ENCODE results near the gene LCN1. TPM values are rescaled to one million over a fixed set of nuclear protein-coding genes. Genes with fewer than 3 reads are reported as not detected.

Gene LCN1
- total RNA-seq, 6 donors from 2014 or later = not detected

DNA sequence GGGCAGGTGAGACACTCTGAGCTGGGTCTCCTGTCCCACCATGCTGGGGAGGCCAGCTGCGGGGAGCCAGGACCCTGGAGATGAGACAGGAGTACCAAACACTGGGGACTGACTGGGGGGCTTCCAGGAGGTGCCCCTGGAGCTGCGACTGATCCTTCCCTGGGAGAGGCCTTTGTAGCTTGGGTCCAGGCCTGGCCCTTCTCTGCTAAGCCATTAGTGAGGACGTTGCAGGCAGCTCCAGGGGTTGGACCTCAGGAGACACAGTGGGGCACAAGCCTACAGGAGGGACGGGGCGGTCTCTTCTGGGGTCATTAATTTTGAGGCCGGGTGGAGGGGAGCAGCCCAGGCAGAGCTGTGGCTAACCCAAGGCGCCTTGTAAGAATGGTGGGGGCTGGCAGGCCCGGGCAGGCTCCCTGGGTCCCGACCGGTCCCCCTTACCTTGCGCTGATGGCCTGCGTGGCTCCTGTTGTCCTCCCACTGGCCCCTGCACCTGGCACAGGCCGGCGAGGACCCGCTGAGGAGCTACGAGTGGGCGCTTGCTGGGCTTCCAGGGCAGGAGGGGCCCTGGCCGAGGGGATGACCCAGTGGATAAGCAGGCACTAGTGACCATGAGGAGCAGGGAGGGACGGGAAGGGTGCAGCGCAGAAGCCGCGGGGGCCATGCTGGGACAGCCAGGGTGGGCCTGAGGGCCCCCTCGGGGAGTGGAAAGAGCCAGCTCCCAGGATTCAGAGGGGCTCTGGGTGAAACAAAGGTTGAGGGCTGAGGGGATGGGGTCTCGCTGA, 15.6 kb upstream of the LCN1 start:
- no peak overlapping the region for H3K27ac ChIP-seq
- H3K36me3 ChIP-seq = peaks cover 0 to 37% (median 26%) of the 10 kb centered on the region in 4 donors
- DNase-seq (peak in 1 of 2 donors; percentile 82), ATAC-seq (ENCODE audit: low FRiP score in 2 of 2) (no peak)
- WGBS, 2 donors = 89 to 91% methylated on average over 15 to 19 of the region's 24 CpGs
- H3K9me3 ChIP-seq = no peaks in the 10 kb centered on the region
- H3K4me3 ChIP-seq = no peak overlapping the region
- peaks cover 13 to 27% (median 17%) of the 10 kb centered on the region in 4 donors for H3K4me1 ChIP-seq
- H3K27me3 ChIP-seq = no peaks in the 10 kb centered on the region
- TF ChIP-seq POLR2A (IDR thresholded peaks at IDR 0.05) (no peak), EP300 (IDR thresholded peaks at IDR 0.05) (no peak)

DNA sequence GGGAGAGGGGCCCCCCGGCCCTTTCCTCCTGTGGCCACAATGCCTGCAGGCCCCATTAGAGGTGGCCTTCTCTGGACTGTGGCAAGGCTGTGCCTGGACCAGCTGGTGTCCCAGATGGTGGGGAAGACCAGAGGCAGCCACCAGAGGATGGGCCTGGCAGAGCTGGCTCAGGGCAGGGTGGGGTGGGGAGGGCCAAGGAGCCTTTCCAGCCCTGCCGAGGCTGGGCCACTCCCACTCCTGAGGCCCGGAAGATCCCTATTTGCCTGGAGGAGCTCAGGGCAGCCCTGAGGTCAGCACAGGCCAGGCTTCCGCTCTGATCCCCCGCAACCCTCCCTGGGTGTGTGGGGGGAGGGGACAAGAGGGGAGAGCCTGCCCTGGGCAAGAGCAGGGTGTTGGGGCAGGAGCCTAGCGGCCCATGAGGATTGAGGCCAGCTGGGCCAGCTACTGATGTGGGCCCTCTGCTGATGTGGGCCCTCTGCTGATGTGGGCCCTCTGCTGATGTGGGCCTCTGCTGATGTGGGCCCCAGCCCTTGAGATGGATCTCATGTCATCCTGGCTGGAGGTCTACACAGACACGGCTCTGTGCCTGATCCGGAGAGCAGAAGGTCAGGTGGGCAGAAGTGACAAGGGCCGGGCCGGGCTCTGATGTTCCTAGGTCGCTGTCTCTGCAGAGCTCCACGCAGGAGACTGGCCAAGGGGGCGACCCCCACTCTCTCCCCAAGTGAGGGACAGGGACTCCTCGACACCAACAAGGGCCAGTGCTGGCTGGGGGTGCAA, 14.7 kb upstream of the LCN1 start:
- Histone ChIP-seq H3K27ac (no peak overlapping the region), H3K36me3 (peaks cover 0 to 37% (median 26%) of the 10 kb centered on the region in 4 donors), H3K4me1 (peaks cover 7 to 22% (median 13%) of the 10 kb centered on the region in 4 donors), H3K9me3 (no peaks in the 10 kb centered on the region), H3K27me3 (no peaks in the 10 kb centered on the region), H3K4me3 (no peak overlapping the region)
- TF ChIP-seq POLR2AphosphoS5 (IDR thresholded peaks at IDR 0.05) (no peak), EP300 (IDR thresholded peaks at IDR 0.05) (no peak), POLR2A (IDR thresholded peaks at IDR 0.05) (no peak)
- TF ChIP-seq, protein P1, sequence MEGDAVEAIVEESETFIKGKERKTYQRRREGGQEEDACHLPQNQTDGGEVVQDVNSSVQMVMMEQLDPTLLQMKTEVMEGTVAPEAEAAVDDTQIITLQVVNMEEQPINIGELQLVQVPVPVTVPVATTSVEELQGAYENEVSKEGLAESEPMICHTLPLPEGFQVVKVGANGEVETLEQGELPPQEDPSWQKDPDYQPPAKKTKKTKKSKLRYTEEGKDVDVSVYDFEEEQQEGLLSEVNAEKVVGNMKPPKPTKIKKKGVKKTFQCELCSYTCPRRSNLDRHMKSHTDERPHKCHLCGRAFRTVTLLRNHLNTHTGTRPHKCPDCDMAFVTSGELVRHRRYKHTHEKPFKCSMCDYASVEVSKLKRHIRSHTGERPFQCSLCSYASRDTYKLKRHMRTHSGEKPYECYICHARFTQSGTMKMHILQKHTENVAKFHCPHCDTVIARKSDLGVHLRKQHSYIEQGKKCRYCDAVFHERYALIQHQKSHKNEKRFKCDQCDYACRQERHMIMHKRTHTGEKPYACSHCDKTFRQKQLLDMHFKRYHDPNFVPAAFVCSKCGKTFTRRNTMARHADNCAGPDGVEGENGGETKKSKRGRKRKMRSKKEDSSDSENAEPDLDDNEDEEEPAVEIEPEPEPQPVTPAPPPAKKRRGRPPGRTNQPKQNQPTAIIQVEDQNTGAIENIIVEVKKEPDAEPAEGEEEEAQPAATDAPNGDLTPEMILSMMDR (IDR thresholded peaks at IDR 0.05) = no peak
- ATAC-seq (ENCODE audit: low FRiP score in 2 of 2) = peak in 1 of 2 donors; percentile 19
- peak in 1 of 2 donors; percentile 39 for DNase-seq
- whole genome bisulfite sequencing, 2 donors = 75 to 92% methylated on average over 2 to 8 of the region's 14 CpGs

DNA sequence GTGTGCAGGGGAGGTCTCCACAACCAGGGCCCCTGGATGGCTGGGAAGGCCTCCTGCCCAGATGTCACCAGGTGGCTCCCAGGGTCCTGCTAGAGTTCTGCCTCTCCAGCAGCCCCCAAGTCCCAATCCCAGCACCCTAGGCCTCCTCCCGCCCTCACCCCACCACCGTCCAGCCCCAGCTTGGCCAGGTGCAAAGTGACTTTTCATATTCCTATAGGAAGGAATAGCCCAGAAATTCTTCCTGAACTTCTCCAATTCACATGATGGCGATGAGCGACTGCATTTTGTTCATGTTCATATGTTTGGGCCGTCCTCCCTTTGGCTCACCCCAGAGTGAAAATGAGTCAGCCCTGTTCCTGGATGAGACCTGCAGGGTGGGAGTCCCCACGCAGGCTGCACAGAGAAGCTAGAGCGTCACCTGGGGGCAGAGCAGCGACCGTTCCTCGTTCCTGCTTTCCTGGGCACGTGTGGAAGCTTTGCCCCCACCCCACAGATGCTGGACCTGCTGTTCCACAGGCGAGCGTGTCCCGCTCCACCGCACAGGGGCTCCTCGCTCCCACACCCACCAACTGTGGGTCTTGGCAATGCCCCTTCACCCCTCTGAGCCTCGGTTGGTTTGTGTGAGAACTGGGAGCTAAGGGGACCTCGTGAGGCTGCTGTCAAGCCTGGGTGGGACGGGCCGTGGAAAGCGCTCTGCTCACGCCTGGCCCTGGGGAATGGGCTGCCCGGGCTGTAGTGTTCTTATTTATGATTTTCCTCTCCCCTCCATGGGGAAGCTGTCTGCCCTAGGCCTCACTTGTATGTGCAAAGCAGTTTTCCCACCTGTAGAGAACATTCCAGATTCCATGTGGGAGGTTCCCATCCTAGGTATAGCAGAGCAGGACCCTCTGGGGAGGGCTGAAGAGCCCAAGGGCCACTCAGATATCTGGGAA, 13.9 kb upstream of the LCN1 start:
- 91 to 94% methylated on average over 10 to 23 of the region's 23 CpGs for WGBS, 2 donors
- Histone ChIP-seq H3K9me3 (no peaks in the 10 kb centered on the region), H3K4me3 (no peak overlapping the region), H3K4me1 (peaks cover 0 to 13% (median 5%) of the 10 kb centered on the region in 4 donors), H3K27ac (no peak overlapping the region), H3K36me3 (peaks cover 0 to 32% (median 23%) of the 10 kb centered on the region in 4 donors), H3K27me3 (no peaks in the 10 kb centered on the region)
- DNase-seq (peak in 1 of 2 donors; percentile 49), ATAC-seq (ENCODE audit: low FRiP score in 2 of 2) (no peak)
- TF ChIP-seq, protein P1 (IDR thresholded peaks at IDR 0.05) = no peak
- TF ChIP-seq POLR2AphosphoS5 (IDR thresholded peaks at IDR 0.05) = no peak
- no peak for TF ChIP-seq POLR2A (IDR thresholded peaks at IDR 0.05)
- no peak for TF ChIP-seq EP300 (IDR thresholded peaks at IDR 0.05)

DNA sequence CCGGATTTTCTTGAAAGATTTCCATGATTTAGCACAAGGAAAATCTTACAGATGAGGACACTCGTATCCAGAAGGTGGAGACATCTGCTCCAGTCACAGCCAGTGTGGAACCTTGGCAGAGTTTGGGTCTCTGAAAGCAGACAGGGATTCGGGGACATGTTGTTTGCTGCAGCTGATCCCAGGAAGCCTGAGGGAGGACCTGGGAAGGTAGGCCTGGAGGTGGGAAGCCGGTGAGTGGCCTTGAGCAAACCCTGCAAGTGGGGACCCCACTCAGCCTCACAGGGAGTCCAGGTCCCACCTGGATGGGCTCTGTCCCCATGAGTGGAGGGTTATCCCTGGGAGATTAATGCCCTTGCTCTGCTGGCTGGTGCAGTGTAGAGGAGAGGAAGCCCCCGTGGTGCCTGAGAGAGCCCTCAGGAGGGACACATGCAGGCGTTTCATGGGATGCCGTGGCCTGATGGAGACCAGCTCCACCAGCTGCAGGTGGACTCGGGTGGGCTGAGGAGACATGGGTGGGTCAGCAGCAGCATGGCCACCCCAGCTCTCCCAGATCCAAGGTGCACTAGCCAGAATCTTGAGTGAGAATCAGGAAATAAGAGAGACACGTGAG, 12.9 kb upstream of the LCN1 start:
- ATAC-seq (ENCODE audit: low FRiP score in 2 of 2) (no peak), DNase-seq (peak in 1 of 2 donors; percentile 16)
- H3K4me3 ChIP-seq = no peak overlapping the region
- H3K27me3 ChIP-seq = no peaks in the 10 kb centered on the region
- WGBS, 2 donors = 87 to 88% methylated on average over 9 of the region's 9 CpGs
- TF ChIP-seq EP300 (IDR thresholded peaks at IDR 0.05) (no peak), POLR2A (IDR thresholded peaks at IDR 0.05) (no peak), POLR2AphosphoS5 (IDR thresholded peaks at IDR 0.05) (no peak)
- TF ChIP-seq, protein P1 (IDR thresholded peaks at IDR 0.05) = no peak
- H3K36me3 ChIP-seq = peaks cover 0 to 22% (median 18%) of the 10 kb centered on the region in 4 donors
- no peak overlapping the region for H3K27ac ChIP-seq
- peaks cover 0 to 6% (median 4%) of the 10 kb centered on the region in 4 donors for H3K4me1 ChIP-seq
- H3K9me3 ChIP-seq = no peaks in the 10 kb centered on the region

All from upper lobe of left lung (tissue), 6 donors.